K562 (cell line): Measurements from ENCODE around the gene FOXO3. TPM values are rescaled to one million over a fixed set of nuclear protein-coding genes. Genes with fewer than 3 reads are reported as not detected.

Experiments
- MXI1 ChIP-seq: IDR thresholded peaks from 2 replicates; pipeline ENCODE4 v1.6.1; 2011; ENCODE audit warnings: low read depth, mild to moderate bottlenecking, improper control_type of control experiment, low read length
- RBFOX2 ChIP-seq: fragments of 200-400 bp; formaldehyde crosslinking; IDR thresholded peaks from 2 replicates; pipeline ENCODE4 v1.6.1; 2017; ENCODE audit warnings: low read depth, mild to moderate bottlenecking, low read length, moderate library complexity
- REST ChIP-seq, 2 experiments: fragments of 450-650 bp; formaldehyde crosslinking in 1 of 2; IDR thresholded peaks; 2 replicates each; pipeline versions ENCODE4 v1.4.0 to v1.6.1; 2014 to 2020; ENCODE audit warnings: mild to moderate bottlenecking in 2 of 2, borderline replicate concordance in 1 of 2, low read depth in 1 of 2
- ZBTB40 ChIP-seq, 2 experiments: fragments of 450-650 bp in 1 of 2; sonication (generic) in 1 of 2; formaldehyde crosslinking in 1 of 2; IDR thresholded peaks; 2 replicates each; pipeline versions ENCODE4 v1.7.1 to v1.9.0; 2016 to 2022; ENCODE audit warnings: inconsistent platforms in 1 of 2, mild to moderate bottlenecking in 1 of 2, missing genetic modification reagents in 1 of 2
- ZNF280A ChIP-seq: fragments of 450-650 bp; IDR thresholded peaks from 2 replicates; pipeline ENCODE4 v1.6.1; 2018; ENCODE audit warnings: mild to moderate bottlenecking, low read depth; ENCODE audit not compliant: partially characterized antibody
- ZNF696 ChIP-seq: fragments of 250-450 bp; sonication (Bioruptor Pico); conservative IDR thresholded peaks from 2 replicates; pipeline ENCODE4 v1.4.0; 2020; ENCODE audit warnings: mild to moderate bottlenecking, moderate library complexity
- polyA plus RNA-seq, 8 experiments: library from polyadenylated mRNA; depleted of rRNA in 4 of 8; stranded (reverse) in 5 of 8; unstranded in 3 of 8; fragments of >200 nt; fragmentation: Nextera tagmentation in 2 of 8; fragmentation: Illumina TruSeq in 1 of 8; extraction: Ambion mirVana in 2 of 8; extraction: Trizol in 1 of 8; gene quantifications; 2 replicates each; pipeline versions ENCODE4 v1.2.1 to v1.2.3, GENCODE V29; 2011 to 2014; ENCODE audit warnings: inconsistent platforms in 1 of 8, missing spikeins in 1 of 8
- total RNA-seq, 7 experiments: library from RNA; depleted of rRNA in 6 of 7; stranded (reverse); fragments of >200 nt in 6 of 7; fragmentation: Illumina TruSeq in 2 of 7; extraction: Trizol in 2 of 7; gene quantifications; 2 replicates each; pipeline versions ENCODE4 v1.2.1 to v1.2.3, GENCODE V29; 2011 to 2021; ENCODE audit warnings: low replicate concordance in 1 of 7

The FOXO3 gene
- total and polyA plus RNA-seq, 9 of the 15 experiments (the other 6 are each of a cell fraction or from before 2014, with no cell fraction given), result 3.0 to 14.6 (median 6.0) TPM

- TF ChIP-seq REST (IDR thresholded peaks at IDR 0.05; ENCODE audit: borderline replicate concordance) (no peak), REST (CRISPR knock-in tag; IDR thresholded peaks at IDR 0.05; ENCODE audit: low read depth) (no peak), ZBTB40 (IDR thresholded peaks at IDR 0.05) (no peak), ZBTB40 (CRISPR knock-in tag; IDR thresholded peaks at IDR 0.05) (no peak), ZNF696 (CRISPR knock-in tag) (no peak), MXI1 (0 out of 2 replicates have a peak, but pooled peaks have one; percentile 20), RBFOX2 (no peak; the same call in 1 of the 2 replicates), ZNF280A (no peak)
Measured at GRCh38 chr6:108559097-108559883, 1.4 kb upstream of the FOXO3 start (continued).
